ENCODE results near the gene KLF2.

GRCh38 chr19:16326401-16327168 is 2.0 kb downstream of the KLF2 start:
- no peak for TF ChIP-seq CTCF (IDR thresholded peaks at IDR 0.05)
- peak in 1 of 2 donors; percentile 33 for TF ChIP-seq POLR2A (IDR thresholded peaks at IDR 0.05)
